Activated T-helper 1 cell treated with anti-CD3 and anti-CD28 coated beads, Interleukin-12 subunit alpha, Interleukin-12 subunit beta, Interleukin-2, Interleukin-4 antibody, amounts not matched to agents 30 ng/mL and 10 ng/mL and 1 ng/mL, durations not matched to agents 14 hours and 24 hours and 36 hours (primary cell): Measurements from ENCODE around the gene TOM1L2. TPM values are rescaled to one million over a fixed set of nuclear protein-coding genes. Genes with fewer than 3 reads are reported as not detected.

ENCODE experiments used
- DNase-seq: peaks from one replicate; pipeline ENCODE4 v3.0.0; 2021; ENCODE audit warnings: low spot score
- H3K27ac Mint-ChIP-seq: one replicate; pipeline ENCODE4 v1.8.0; 2021; ENCODE audit warnings: mild to moderate bottlenecking, mixed read lengths
- H3K27me3 Mint-ChIP-seq: one replicate; pipeline ENCODE4 v1.8.0; 2022; ENCODE audit warnings: mild to moderate bottlenecking, moderate library complexity, mixed read lengths; ENCODE audit not compliant: insufficient read depth
- H3K36me3 Mint-ChIP-seq: one replicate; pipeline ENCODE4 v1.8.0; 2021; ENCODE audit warnings: low read depth, mixed read lengths
- H3K4me1 Mint-ChIP-seq: one replicate; pipeline ENCODE4 v1.8.0; 2021; ENCODE audit warnings: low read depth, mixed read lengths
- H3K4me3 Mint-ChIP-seq: one replicate; pipeline ENCODE4 v1.8.0; 2021; ENCODE audit warnings: mild to moderate bottlenecking, moderate library complexity, mixed read lengths
- H3K9me3 Mint-ChIP-seq: one replicate; pipeline ENCODE4 v1.8.0; 2021; ENCODE audit warnings: mixed read lengths
- intact Hi-C: fragments of 100-400 bp; cut with micrococcal nuclease; formaldehyde crosslinking; loops from one replicate; pipeline ENCODE4 v1.15.1; 2024
- total RNA-seq: library from RNA; stranded (reverse); gene quantifications from 2 replicates; pipeline ENCODE4 v1.2.3, GENCODE V29; 2022

The TOM1L2 gene
- total RNA-seq, 1 donor from 2014 or later, result 10.2 TPM

- H3K9me3 Mint-ChIP-seq, result no peaks in the 10 kb centered on the region
- no peaks in the 10 kb centered on the region for H3K27me3 Mint-ChIP-seq
- peaks cover 10% of the 10 kb centered on the region for H3K36me3 Mint-ChIP-seq
- no peak for DNase-seq
- H3K27ac Mint-ChIP-seq, result no peak overlapping the region
- intact Hi-C loops, result no loop called here
- H3K4me1 Mint-ChIP-seq, result peaks cover 10% of the 10 kb centered on the region
- H3K4me3 Mint-ChIP-seq, result no peak overlapping the region
Measured at GRCh38 chr17:17798010-17798556, 174.1 kb downstream of the TOM1L2 start.

GRCh38 chr17:17797119-17797809 is 174.9 kb downstream of the TOM1L2 start:
- Mint-ChIP-seq H3K4me3 (no peak overlapping the region), H3K9me3 (no peaks in the 10 kb centered on the region), H3K27ac (no peak overlapping the region), H3K36me3 (peaks cover 10% of the 10 kb centered on the region), H3K4me1 (peaks cover 18% of the 10 kb centered on the region), H3K27me3 (no peaks in the 10 kb centered on the region)
- DNase-seq, result no peak
- intact Hi-C loops, result no loop called here

- peaks cover 24% of the 10 kb centered on the region for H3K4me1 Mint-ChIP-seq
- no peaks in the 10 kb centered on the region for H3K27me3 Mint-ChIP-seq
Measured at GRCh38 chr17:17796787-17797061, 175.5 kb downstream of the TOM1L2 start.

GRCh38 chr17:17795946-17796786 is 176.0 kb downstream of the TOM1L2 start:
- Mint-ChIP-seq H3K4me3 (no peak overlapping the region), H3K4me1 (peaks cover 26% of the 10 kb centered on the region), H3K9me3 (no peaks in the 10 kb centered on the region), H3K36me3 (peaks cover 10% of the 10 kb centered on the region), H3K27ac (no peak overlapping the region), H3K27me3 (no peaks in the 10 kb centered on the region)
- intact Hi-C loops, result no loop called here
- no peak for DNase-seq

More at GRCh38 chr17:17796787-17797061, 175.5 kb downstream of the TOM1L2 start:
- intact Hi-C loops, result no loop called here
- H3K9me3 Mint-ChIP-seq, result no peaks in the 10 kb centered on the region
- H3K4me3 Mint-ChIP-seq, result no peak overlapping the region
- no peak for DNase-seq
- H3K36me3 Mint-ChIP-seq, result peaks cover 10% of the 10 kb centered on the region
- H3K27ac Mint-ChIP-seq, result no peak overlapping the region

GRCh38 chr17:17795296-17795695 is 176.9 kb downstream of the TOM1L2 start:
- Mint-ChIP-seq H3K4me3 (no peak overlapping the region), H3K36me3 (peaks cover 10% of the 10 kb centered on the region), H3K9me3 (no peaks in the 10 kb centered on the region), H3K27ac (no peak overlapping the region), H3K27me3 (no peaks in the 10 kb centered on the region), H3K4me1 (peaks cover 26% of the 10 kb centered on the region)
- intact Hi-C loops, result no loop called here
- DNase-seq, result no peak

GRCh38 chr17:17794382-17794781 is 177.8 kb downstream of the TOM1L2 start:
- no peak overlapping the region for H3K27ac Mint-ChIP-seq
- intact Hi-C loops, result no loop called here
- H3K9me3 Mint-ChIP-seq, result no peaks in the 10 kb centered on the region
- no peaks in the 10 kb centered on the region for H3K27me3 Mint-ChIP-seq
- no peak overlapping the region for H3K4me3 Mint-ChIP-seq
- peaks cover 10% of the 10 kb centered on the region for H3K36me3 Mint-ChIP-seq
- no peak for DNase-seq
- peaks cover 26% of the 10 kb centered on the region for H3K4me1 Mint-ChIP-seq

Other genes starting within 250 kb of the TOM1L2 start
- 167 and 172 TPM in 2 replicates for gene SREBF1, start 135.4 kb downstream of the TOM1L2 start, total RNA-seq
- not detected in 2 replicates for gene DRC3, start 462 bp upstream of the TOM1L2 start, total RNA-seq
- 34.9 and 37.8 TPM in 2 replicates for gene ATPAF2, start 66.8 kb upstream of the TOM1L2 start, total RNA-seq
- gene GID4, start 67.0 kb upstream of the TOM1L2 start, total RNA-seq, result 9.6 and 10.0 TPM in 2 replicates
- 67.5 and 69.2 TPM in 2 replicates for gene DRG2, start 115.5 kb upstream of the TOM1L2 start, total RNA-seq
- 0.31 and 0.34 TPM in 2 replicates for gene MYO15A, start 136.4 kb upstream of the TOM1L2 start, total RNA-seq
- 127 and 128 TPM in 2 replicates for gene ALKBH5, start 211.4 kb upstream of the TOM1L2 start, total RNA-seq